ENCODE data around the gene MME.

Gene MME

DNA sequence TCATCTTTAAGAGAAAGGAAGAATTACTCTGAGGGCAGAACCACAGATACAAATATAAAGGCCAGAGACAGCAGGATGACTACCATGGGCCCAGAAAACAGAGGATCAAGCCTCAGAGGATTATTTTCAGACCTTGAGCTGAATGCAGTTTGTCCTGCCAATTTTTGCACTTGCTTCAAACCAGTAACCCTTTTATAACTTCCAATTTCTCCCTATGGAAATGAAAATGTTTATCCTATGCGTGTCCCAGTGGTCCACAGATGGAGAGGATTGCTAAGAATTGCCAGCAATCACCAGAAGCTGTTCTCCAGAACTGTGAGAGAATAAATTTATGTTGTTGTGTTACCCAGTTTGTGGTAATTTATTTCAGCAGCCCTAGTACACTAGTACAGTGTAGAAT is 26.4 kb upstream of the MME start:
- WGBS (ENCODE audit: extremely low coverage, insufficient coverage, low lambda C conversion rate), result no CpG with 5 or more reads among the region's 1 CpG

DNA sequence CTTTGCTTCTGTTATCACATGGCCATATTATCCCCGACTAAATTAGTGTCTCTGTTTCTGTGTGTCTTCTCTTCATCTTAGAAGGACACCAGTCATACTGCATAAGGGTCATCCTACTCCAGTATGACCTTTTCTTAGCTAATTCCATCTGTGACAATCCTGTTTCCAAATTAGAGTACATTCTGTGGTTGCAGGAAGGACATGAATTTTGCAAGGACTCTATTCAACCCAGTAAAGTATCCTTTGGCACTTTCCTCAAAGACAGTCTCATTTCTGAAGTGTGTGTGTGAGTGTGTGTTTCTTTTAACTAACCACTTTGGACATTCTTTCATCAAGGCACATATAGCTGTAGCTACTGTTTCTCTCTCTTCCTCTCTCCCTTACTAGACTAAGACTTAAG is 15.2 kb upstream of the MME start:
- Histone ChIP-seq H3K27ac (ENCODE audit: low read depth, low read length) (no peak overlapping the region), H3K23ac (ENCODE audit: low read length) (no peak overlapping the region)
- no CpG with 5 or more reads among the region's 1 CpG for WGBS (ENCODE audit: extremely low coverage, insufficient coverage, low lambda C conversion rate)

More for the DNA sequence above, 26.4 kb upstream of the MME start:
- no peak overlapping the region for H2BK15ac ChIP-seq (replicated peaks; ENCODE audit: low read depth)
- H3K4me1 ChIP-seq (ENCODE audit: control insufficient read depth, low read depth, low read length), result no peaks in the 10 kb centered on the region
- H3K4ac ChIP-seq (ENCODE audit: low read depth, low read length), result no peak overlapping the region
- H3K9ac ChIP-seq (ENCODE audit: low read length), result no peak overlapping the region
- no peak overlapping the region for H2BK120ac ChIP-seq (ENCODE audit: low read depth, low read length)
- no peak overlapping the region for H2AK5ac ChIP-seq (ENCODE audit: low read length)
- H3K56ac ChIP-seq (ENCODE audit: low read length), result no peak overlapping the region
- no peak overlapping the region for H3K23ac ChIP-seq (ENCODE audit: low read length)
- H3K4me2 ChIP-seq (ENCODE audit: low read length), result no peak overlapping the region
- H3K79me2 ChIP-seq (ENCODE audit: control insufficient read depth, insufficient read depth, low read length), result no peaks in the 10 kb centered on the region
- DNase-seq, result no peak
- H3K36me3 ChIP-seq (ENCODE audit: control insufficient read depth, insufficient read depth, low read length), result no peaks in the 10 kb centered on the region
- no peak overlapping the region for H3K27ac ChIP-seq (ENCODE audit: low read depth, low read length)
- H3K4me3 ChIP-seq (ENCODE audit: low read length), result no peak overlapping the region
- H4K5ac ChIP-seq (ENCODE audit: low read length), result no peak overlapping the region
- H3K27me3 ChIP-seq (ENCODE audit: insufficient read depth, low read length, poor library complexity), result no peaks in the 10 kb centered on the region
- no peaks in the 10 kb centered on the region for H3K79me1 ChIP-seq (ENCODE audit: low read length)
- no peak overlapping the region for H2BK5ac ChIP-seq (ENCODE audit: low read length)
- no peak overlapping the region for H4K8ac ChIP-seq (ENCODE audit: low read depth, low read length)
- H3K18ac ChIP-seq (ENCODE audit: low read length), result no peak overlapping the region

DNA sequence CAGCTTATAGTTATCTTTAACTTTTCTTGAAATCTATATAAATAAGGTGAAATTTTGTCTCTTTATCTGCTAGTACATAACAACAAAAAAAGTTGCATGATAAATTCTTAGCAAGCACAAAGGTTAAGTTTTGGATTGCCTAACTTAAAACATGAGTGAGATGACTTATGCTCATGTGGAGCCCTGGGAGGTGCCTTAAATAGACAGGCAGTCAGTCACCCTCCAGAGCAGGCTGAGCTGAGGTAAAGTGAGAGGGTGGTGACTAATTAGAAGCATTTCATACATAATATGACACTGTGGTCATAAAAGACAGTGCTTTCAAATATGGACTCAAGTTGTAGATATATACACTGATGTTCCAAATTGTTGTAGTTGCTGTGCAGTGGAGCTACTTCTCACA is 14.6 kb upstream of the MME start:
- Histone ChIP-seq H3K4me3 (ENCODE audit: low read length) (no peak overlapping the region), H3K4me2 (ENCODE audit: low read length) (no peak overlapping the region), H4K5ac (ENCODE audit: low read length) (no peak overlapping the region), H3K36me3 (ENCODE audit: control insufficient read depth, insufficient read depth, low read length) (no peaks in the 10 kb centered on the region), H3K9ac (ENCODE audit: low read length) (no peak overlapping the region), H3K56ac (ENCODE audit: low read length) (no peak overlapping the region), H3K79me1 (ENCODE audit: low read length) (no peaks in the 10 kb centered on the region), H2BK5ac (ENCODE audit: low read length) (no peak overlapping the region), H3K79me2 (ENCODE audit: control insufficient read depth, insufficient read depth, low read length) (no peaks in the 10 kb centered on the region), H3K4me1 (ENCODE audit: control insufficient read depth, low read depth, low read length) (no peaks in the 10 kb centered on the region), H3K4ac (ENCODE audit: low read depth, low read length) (no peak overlapping the region), H3K18ac (ENCODE audit: low read length) (no peak overlapping the region), H2BK120ac (ENCODE audit: low read depth, low read length) (no peak overlapping the region), H4K8ac (ENCODE audit: low read depth, low read length) (no peak overlapping the region), H2BK15ac (replicated peaks; ENCODE audit: low read depth) (no peak overlapping the region), H3K27ac (ENCODE audit: low read depth, low read length) (no peak overlapping the region), H3K23ac (ENCODE audit: low read length) (no peak overlapping the region), H2AK5ac (ENCODE audit: low read length) (no peak overlapping the region), H3K27me3 (ENCODE audit: insufficient read depth, low read length, poor library complexity) (no peaks in the 10 kb centered on the region)
- DNase-seq, result no peak

More for the DNA sequence above, 15.2 kb upstream of the MME start:
- H3K4me3 ChIP-seq (ENCODE audit: low read length), result no peak overlapping the region
- H3K27me3 ChIP-seq (ENCODE audit: insufficient read depth, low read length, poor library complexity), result no peaks in the 10 kb centered on the region
- H3K79me2 ChIP-seq (ENCODE audit: control insufficient read depth, insufficient read depth, low read length), result no peaks in the 10 kb centered on the region
- H3K18ac ChIP-seq (ENCODE audit: low read length), result no peak overlapping the region
- H3K4me1 ChIP-seq (ENCODE audit: control insufficient read depth, low read depth, low read length), result no peaks in the 10 kb centered on the region
- no peak overlapping the region for H2AK5ac ChIP-seq (ENCODE audit: low read length)
- H3K79me1 ChIP-seq (ENCODE audit: low read length), result no peaks in the 10 kb centered on the region
- H3K56ac ChIP-seq (ENCODE audit: low read length), result no peak overlapping the region
- no peak overlapping the region for H2BK120ac ChIP-seq (ENCODE audit: low read depth, low read length)
- H3K9ac ChIP-seq (ENCODE audit: low read length), result no peak overlapping the region
- no peak for DNase-seq
- no peak overlapping the region for H3K4ac ChIP-seq (ENCODE audit: low read depth, low read length)
- no peak overlapping the region for H4K8ac ChIP-seq (ENCODE audit: low read depth, low read length)
- no peaks in the 10 kb centered on the region for H3K36me3 ChIP-seq (ENCODE audit: control insufficient read depth, insufficient read depth, low read length)
- no peak overlapping the region for H4K5ac ChIP-seq (ENCODE audit: low read length)
- H3K4me2 ChIP-seq (ENCODE audit: low read length), result no peak overlapping the region
- no peak overlapping the region for H2BK5ac ChIP-seq (ENCODE audit: low read length)
- H2BK15ac ChIP-seq (replicated peaks; ENCODE audit: low read depth), result no peak overlapping the region

DNA sequence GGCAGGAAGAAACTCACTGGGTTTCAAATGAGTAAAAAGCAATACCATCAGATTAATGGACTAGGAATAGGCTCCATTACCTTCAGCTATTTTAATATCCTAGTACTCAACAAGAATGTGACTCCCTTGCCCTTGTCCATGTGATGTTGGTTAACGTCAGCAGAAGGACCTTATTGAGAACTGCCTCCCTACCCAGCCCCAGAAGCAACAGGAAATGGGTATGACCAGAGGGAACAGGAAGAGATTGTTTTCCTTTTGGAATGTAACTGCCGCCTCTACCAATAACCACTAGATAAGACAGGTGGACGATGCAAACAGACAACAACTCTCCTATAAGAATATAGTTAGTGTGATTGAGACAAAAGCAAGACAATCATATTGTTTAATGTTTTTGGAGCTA is 10.4 kb upstream of the MME start:
- H3K27ac ChIP-seq (ENCODE audit: low read depth, low read length), result no peak overlapping the region
- no peaks in the 10 kb centered on the region for H3K79me2 ChIP-seq (ENCODE audit: control insufficient read depth, insufficient read depth, low read length)
- H3K56ac ChIP-seq (ENCODE audit: low read length), result no peak overlapping the region
- no peak overlapping the region for H2BK15ac ChIP-seq (replicated peaks; ENCODE audit: low read depth)
- H4K8ac ChIP-seq (ENCODE audit: low read depth, low read length), result no peak overlapping the region
- no peak overlapping the region for H3K9ac ChIP-seq (ENCODE audit: low read length)
- no peak overlapping the region for H2BK5ac ChIP-seq (ENCODE audit: low read length)
- no CpG with 5 or more reads among the region's 3 CpGs for WGBS (ENCODE audit: extremely low coverage, insufficient coverage, low lambda C conversion rate)
- no peaks in the 10 kb centered on the region for H3K27me3 ChIP-seq (ENCODE audit: insufficient read depth, low read length, poor library complexity)
- H3K4ac ChIP-seq (ENCODE audit: low read depth, low read length), result no peak overlapping the region
- H3K36me3 ChIP-seq (ENCODE audit: control insufficient read depth, insufficient read depth, low read length), result no peaks in the 10 kb centered on the region
- no peak overlapping the region for H3K4me3 ChIP-seq (ENCODE audit: low read length)
- DNase-seq, result no peak
- no peak overlapping the region for H3K18ac ChIP-seq (ENCODE audit: low read length)
- H2AK5ac ChIP-seq (ENCODE audit: low read length), result no peak overlapping the region
- H3K79me1 ChIP-seq (ENCODE audit: low read length), result no peaks in the 10 kb centered on the region
- no peaks in the 10 kb centered on the region for H3K4me1 ChIP-seq (ENCODE audit: control insufficient read depth, low read depth, low read length)
- H2BK120ac ChIP-seq (ENCODE audit: low read depth, low read length), result no peak overlapping the region
- no peak overlapping the region for H3K4me2 ChIP-seq (ENCODE audit: low read length)
- no peak overlapping the region for H3K23ac ChIP-seq (ENCODE audit: low read length)
- no peak overlapping the region for H4K5ac ChIP-seq (ENCODE audit: low read length)

DNA sequence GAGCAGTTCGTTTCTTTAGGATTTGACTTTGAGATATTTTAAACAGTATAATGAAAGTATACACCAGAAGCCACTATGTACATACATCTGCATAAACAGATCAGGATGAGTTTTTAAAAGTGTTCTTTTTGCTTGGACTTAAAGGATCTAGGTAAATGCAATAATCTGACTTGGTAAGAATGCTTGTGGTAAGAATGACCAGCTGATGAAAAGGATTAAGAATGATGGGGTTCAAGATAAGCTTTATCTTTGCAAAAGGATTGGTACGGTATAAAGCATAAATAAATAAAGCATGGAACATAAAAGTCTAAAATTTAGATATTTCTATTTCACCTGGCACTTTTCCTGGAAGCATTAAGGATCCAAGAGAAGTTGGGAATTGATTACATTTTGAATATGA is 9.8 kb upstream of the MME start:
- H4K5ac ChIP-seq (ENCODE audit: low read length), result no peak overlapping the region
- no peak for DNase-seq
- no peak overlapping the region for H3K4me3 ChIP-seq (ENCODE audit: low read length)
- H2AK5ac ChIP-seq (ENCODE audit: low read length), result no peak overlapping the region
- H3K36me3 ChIP-seq (ENCODE audit: control insufficient read depth, insufficient read depth, low read length), result no peaks in the 10 kb centered on the region
- no peak overlapping the region for H4K8ac ChIP-seq (ENCODE audit: low read depth, low read length)
- no peaks in the 10 kb centered on the region for H3K27me3 ChIP-seq (ENCODE audit: insufficient read depth, low read length, poor library complexity)
- H3K23ac ChIP-seq (ENCODE audit: low read length), result no peak overlapping the region
- no peak overlapping the region for H2BK120ac ChIP-seq (ENCODE audit: low read depth, low read length)
- no peak overlapping the region for H2BK5ac ChIP-seq (ENCODE audit: low read length)
- H3K4me2 ChIP-seq (ENCODE audit: low read length), result no peak overlapping the region
- WGBS (ENCODE audit: extremely low coverage, insufficient coverage, low lambda C conversion rate), result no CpG with 5 or more reads among the region's 2 CpGs
- no peak overlapping the region for H3K4ac ChIP-seq (ENCODE audit: low read depth, low read length)
- no peaks in the 10 kb centered on the region for H3K4me1 ChIP-seq (ENCODE audit: control insufficient read depth, low read depth, low read length)
- no peaks in the 10 kb centered on the region for H3K79me2 ChIP-seq (ENCODE audit: control insufficient read depth, insufficient read depth, low read length)
- H2BK15ac ChIP-seq (replicated peaks; ENCODE audit: low read depth), result no peak overlapping the region
- H3K56ac ChIP-seq (ENCODE audit: low read length), result no peak overlapping the region
- no peak overlapping the region for H3K18ac ChIP-seq (ENCODE audit: low read length)
- H3K27ac ChIP-seq (ENCODE audit: low read depth, low read length), result no peak overlapping the region
- no peaks in the 10 kb centered on the region for H3K79me1 ChIP-seq (ENCODE audit: low read length)
- no peak overlapping the region for H3K9ac ChIP-seq (ENCODE audit: low read length)

DNA sequence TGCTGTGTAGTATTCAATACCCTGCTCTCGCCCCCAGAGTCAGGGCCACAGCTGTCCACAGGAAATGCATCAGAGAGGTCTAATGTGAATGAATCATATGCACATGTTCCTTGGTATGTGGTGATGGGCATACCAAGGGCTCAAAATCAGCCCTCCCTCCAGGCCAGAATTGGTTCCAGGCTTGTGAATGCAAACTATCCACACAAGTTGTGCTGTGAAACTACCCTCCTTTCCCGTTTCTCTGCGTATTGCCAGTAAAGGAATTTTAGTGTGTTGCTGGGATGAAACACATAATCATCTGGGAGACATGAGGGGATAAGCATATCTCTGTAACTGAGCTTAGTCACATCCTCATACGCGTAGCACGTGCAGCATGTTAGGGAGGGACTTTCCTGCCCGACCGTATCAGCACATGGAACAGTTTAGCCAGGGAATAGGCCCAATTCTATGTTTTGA is 9.2 kb upstream of the MME start:
- no peak overlapping the region for H3K23ac ChIP-seq (ENCODE audit: low read length)
- no peak overlapping the region for H2BK5ac ChIP-seq (ENCODE audit: low read length)
- peak; percentile 19 for DNase-seq
- no peak overlapping the region for H3K4ac ChIP-seq (ENCODE audit: low read depth, low read length)
- no peak overlapping the region for H3K9ac ChIP-seq (ENCODE audit: low read length)
- no peaks in the 10 kb centered on the region for H3K27me3 ChIP-seq (ENCODE audit: insufficient read depth, low read length, poor library complexity)
- H3K27ac ChIP-seq (ENCODE audit: low read depth, low read length), result no peak overlapping the region
- no peak overlapping the region for H2AK5ac ChIP-seq (ENCODE audit: low read length)
- no peak overlapping the region for H2BK15ac ChIP-seq (replicated peaks; ENCODE audit: low read depth)
- no peak overlapping the region for H3K4me2 ChIP-seq (ENCODE audit: low read length)
- no peak overlapping the region for H3K56ac ChIP-seq (ENCODE audit: low read length)
- no peaks in the 10 kb centered on the region for H3K79me2 ChIP-seq (ENCODE audit: control insufficient read depth, insufficient read depth, low read length)
- H4K5ac ChIP-seq (ENCODE audit: low read length), result no peak overlapping the region
- no peaks in the 10 kb centered on the region for H3K36me3 ChIP-seq (ENCODE audit: control insufficient read depth, insufficient read depth, low read length)
- no peak overlapping the region for H2BK120ac ChIP-seq (ENCODE audit: low read depth, low read length)
- H3K4me1 ChIP-seq (ENCODE audit: control insufficient read depth, low read depth, low read length), result no peaks in the 10 kb centered on the region
- WGBS (ENCODE audit: extremely low coverage, insufficient coverage, low lambda C conversion rate), result no CpG with 5 or more reads among the region's 8 CpGs
- H3K18ac ChIP-seq (ENCODE audit: low read length), result no peak overlapping the region
- H3K79me1 ChIP-seq (ENCODE audit: low read length), result no peaks in the 10 kb centered on the region
- no peak overlapping the region for H4K8ac ChIP-seq (ENCODE audit: low read depth, low read length)
- no peak overlapping the region for H3K4me3 ChIP-seq (ENCODE audit: low read length)

Data from mesendoderm (in vitro differentiated cells).